HAP-1 (cell line): ENCODE results near the gene CDC42SE2.
"Not testable (repeated sequence)": the region's sequence is repeated elsewhere in the genome, so short reads cannot be mapped to it uniquely, and the experiment has no call there.

Experiments used
- DNase-seq, 2 experiments: peaks; one replicate each; pipeline ENCODE4 v3.0.0-alpha.2; 2016 to 2020; ENCODE audit warnings: low spot score in 2 of 2
- H3K27me3 ChIP-seq: fragments of 250-450 bp; sonication (Bioruptor Pico); 2 replicates; pipeline ENCODE4 v1.5.1; 2020; ENCODE audit warnings: low read depth, mild to moderate bottlenecking, moderate library complexity
- H3K36me3 ChIP-seq: fragments of 250-450 bp; sonication (Bioruptor Pico); replicated peaks from 2 replicates; pipeline ENCODE4 v1.5.1; 2020; ENCODE audit warnings: mild to moderate bottlenecking
- H3K4me1 ChIP-seq: fragments of 250-450 bp; sonication (Bioruptor Pico); 2 replicates; pipeline ENCODE4 v1.5.1; 2020; ENCODE audit warnings: mild to moderate bottlenecking
- H3K4me3 ChIP-seq: fragments of 250-450 bp; sonication (Bioruptor Pico); 2 replicates; pipeline ENCODE4 v1.5.1; 2020; ENCODE audit warnings: mild to moderate bottlenecking, moderate library complexity
- H3K9me3 ChIP-seq: fragments of 250-450 bp; sonication (Bioruptor Pico); 2 replicates; pipeline ENCODE4 v1.5.1; 2020; ENCODE audit warnings: mild to moderate bottlenecking, moderate library complexity
- in situ Hi-C: fragments of 300-500 bp; cut with MboI; formaldehyde crosslinking; loops from 3 replicates; pipeline ENCODE4 v1.14.3; 2020; ENCODE audit warnings: low sequenced_read_pairs, inconsistent platforms, mixed read lengths

CDC42SE2 gene

GRCh38 chr5:131378721-131379541, 115.1 kb downstream of the CDC42SE2 start:
- Histone ChIP-seq H3K4me1 (no peaks in the 10 kb centered on the region; the same call in 1 of the 2 replicates), H3K27me3 (no peaks in the 10 kb centered on the region), H3K36me3 (no peaks in the 10 kb centered on the region; the same call in 1 of the 2 replicates), H3K9me3 (no peaks in the 10 kb centered on the region), H3K4me3 (no peak overlapping the region)
- no peak for DNase-seq
- in situ Hi-C loops = loop anchor here (25.0 kb wide), 1 partner anchor 217 kb away; the partner anchor contains the start of genes HINT1 and LYRM7

GRCh38 chr5:131379723-131380122, 115.9 kb downstream of the CDC42SE2 start:
- Histone ChIP-seq H3K36me3 (no peaks in the 10 kb centered on the region; the same call in 1 of the 2 replicates), H3K4me1 (no peaks in the 10 kb centered on the region; the same call in 1 of the 2 replicates), H3K4me3 (no peak overlapping the region), H3K9me3 (no peaks in the 10 kb centered on the region), H3K27me3 (no peaks in the 10 kb centered on the region)
- no peak for DNase-seq
- in situ Hi-C loops = loop anchor here (25.0 kb wide), 1 partner anchor 217 kb away; the partner anchor contains the start of genes HINT1 and LYRM7

- not testable (repeated sequence) for H3K9me3 ChIP-seq, H3K27me3 ChIP-seq, H3K4me3 ChIP-seq, H3K36me3 ChIP-seq, DNase-seq, H3K4me1 ChIP-seq
- in situ Hi-C loops = loop anchor here (25.0 kb wide), 1 partner anchor 218 kb away; the partner anchor contains the start of genes HINT1 and LYRM7
Measured at GRCh38 chr5:131380238-131380637, 116.4 kb downstream of the CDC42SE2 start.

- in situ Hi-C loops = loop anchor here (25.0 kb wide), 1 partner anchor 219 kb away; the partner anchor contains the start of genes HINT1 and LYRM7
- Histone ChIP-seq H3K9me3 (no peaks in the 10 kb centered on the region), H3K4me3 (no peak overlapping the region), H3K4me1 (no peaks in the 10 kb centered on the region; the same call in 1 of the 2 replicates), H3K27me3 (no peaks in the 10 kb centered on the region), H3K36me3 (no peaks in the 10 kb centered on the region; the same call in 1 of the 2 replicates)
- no peak for DNase-seq
Measured at GRCh38 chr5:131381021-131381420, 117.2 kb downstream of the CDC42SE2 start.

GRCh38 chr5:131381777-131382176, 117.9 kb downstream of the CDC42SE2 start:
- H3K4me1 ChIP-seq = no peaks in the 10 kb centered on the region; the same call in 1 of the 2 replicates
- no peaks in the 10 kb centered on the region for H3K27me3 ChIP-seq
- H3K36me3 ChIP-seq = no peaks in the 10 kb centered on the region; the same call in 1 of the 2 replicates
- DNase-seq = no peak
- in situ Hi-C loops = loop anchor here (25.0 kb wide), 1 partner anchor 219 kb away; the partner anchor contains the start of genes HINT1 and LYRM7
- H3K9me3 ChIP-seq = no peaks in the 10 kb centered on the region
- H3K4me3 ChIP-seq = no peak overlapping the region

GRCh38 chr5:131382407-131383395, 118.8 kb downstream of the CDC42SE2 start:
- H3K9me3 ChIP-seq = no peaks in the 10 kb centered on the region
- DNase-seq = peak; percentile 51 to 71
- H3K27me3 ChIP-seq = no peaks in the 10 kb centered on the region
- no peaks in the 10 kb centered on the region for H3K36me3 ChIP-seq
- in situ Hi-C loops = loop anchor here (25.0 kb wide), 1 partner anchor 220 kb away; the partner anchor contains the start of genes HINT1 and LYRM7
- H3K4me3 ChIP-seq = no peak overlapping the region
- no peaks in the 10 kb centered on the region; the same call in 1 of the 2 replicates for H3K4me1 ChIP-seq

- H3K4me3 ChIP-seq = no peak overlapping the region
- in situ Hi-C loops = loop anchor here (25.0 kb wide), 1 partner anchor 222 kb away; the partner anchor contains the start of genes HINT1 and LYRM7
Measured at GRCh38 chr5:131384173-131384572, 120.3 kb downstream of the CDC42SE2 start.

GRCh38 chr5:131384616-131385214, 120.9 kb downstream of the CDC42SE2 start:
- no peak overlapping the region for H3K4me3 ChIP-seq
- no peak for DNase-seq
- H3K27me3 ChIP-seq = no peaks in the 10 kb centered on the region
- in situ Hi-C loops = loop anchor here (25.0 kb wide), 1 partner anchor 222 kb away; the partner anchor contains the start of genes HINT1 and LYRM7
- peaks cover 5% of the 10 kb centered on the region for H3K36me3 ChIP-seq
- H3K9me3 ChIP-seq = no peaks in the 10 kb centered on the region
- H3K4me1 ChIP-seq = no peaks in the 10 kb centered on the region; the same call in 1 of the 2 replicates

More at GRCh38 chr5:131384173-131384572, 120.3 kb downstream of the CDC42SE2 start:
- no peaks in the 10 kb centered on the region for H3K27me3 ChIP-seq
- H3K4me1 ChIP-seq = no peaks in the 10 kb centered on the region; the same call in 1 of the 2 replicates
- H3K9me3 ChIP-seq = no peaks in the 10 kb centered on the region
- DNase-seq = no peak
- peaks cover 2% of the 10 kb centered on the region for H3K36me3 ChIP-seq

- in situ Hi-C loops = loop anchor here (25.0 kb wide), 1 partner anchor 224 kb away; the partner anchor contains the start of genes HINT1 and LYRM7
- no peaks in the 10 kb centered on the region for H3K27me3 ChIP-seq
- no peaks in the 10 kb centered on the region for H3K9me3 ChIP-seq
- peaks cover 8% of the 10 kb centered on the region for H3K36me3 ChIP-seq
- H3K4me3 ChIP-seq = no peak overlapping the region
- no peak for DNase-seq
- no peaks in the 10 kb centered on the region; the same call in 1 of the 2 replicates for H3K4me1 ChIP-seq
Measured at GRCh38 chr5:131386124-131386523, 122.3 kb downstream of the CDC42SE2 start.

- Histone ChIP-seq H3K4me1 (no peaks in the 10 kb centered on the region; the same call in 1 of the 2 replicates), H3K27me3 (no peaks in the 10 kb centered on the region), H3K4me3 (no peak overlapping the region), H3K36me3 (peaks cover 9% of the 10 kb centered on the region), H3K9me3 (no peaks in the 10 kb centered on the region)
- DNase-seq = no peak
- in situ Hi-C loops = loop anchor here (25.0 kb wide), 1 partner anchor 224 kb away; the partner anchor contains the start of genes HINT1 and LYRM7
Measured at GRCh38 chr5:131386779-131387178, 122.9 kb downstream of the CDC42SE2 start.

GRCh38 chr5:131387255-131387654, 123.4 kb downstream of the CDC42SE2 start:
- in situ Hi-C loops = loop anchor here (25.0 kb wide), 1 partner anchor 225 kb away; the partner anchor contains the start of genes HINT1 and LYRM7
- peaks cover 14% of the 10 kb centered on the region for H3K36me3 ChIP-seq
- H3K9me3 ChIP-seq = no peaks in the 10 kb centered on the region
- DNase-seq = no peak
- H3K27me3 ChIP-seq = no peaks in the 10 kb centered on the region
- no peak overlapping the region for H3K4me3 ChIP-seq
- no peaks in the 10 kb centered on the region for H3K4me1 ChIP-seq

GRCh38 chr5:131389096-131389868, 125.4 kb downstream of the CDC42SE2 start:
- Histone ChIP-seq H3K4me1 (no peaks in the 10 kb centered on the region), H3K36me3 (peaks cover 22% of the 10 kb centered on the region), H3K27me3 (no peaks in the 10 kb centered on the region), H3K9me3 (no peaks in the 10 kb centered on the region), H3K4me3 (no peak overlapping the region)
- in situ Hi-C loops = loop anchor here (25.0 kb wide), 1 partner anchor 227 kb away; the partner anchor contains the start of genes HINT1 and LYRM7
- no peak for DNase-seq
